ENCODE results near the gene DAB2IP.
"Not testable (repeated sequence)": the region's sequence is repeated elsewhere in the genome, so short reads cannot be mapped to it uniquely, and the experiment has no call there.

The DAB2IP gene

DNA sequence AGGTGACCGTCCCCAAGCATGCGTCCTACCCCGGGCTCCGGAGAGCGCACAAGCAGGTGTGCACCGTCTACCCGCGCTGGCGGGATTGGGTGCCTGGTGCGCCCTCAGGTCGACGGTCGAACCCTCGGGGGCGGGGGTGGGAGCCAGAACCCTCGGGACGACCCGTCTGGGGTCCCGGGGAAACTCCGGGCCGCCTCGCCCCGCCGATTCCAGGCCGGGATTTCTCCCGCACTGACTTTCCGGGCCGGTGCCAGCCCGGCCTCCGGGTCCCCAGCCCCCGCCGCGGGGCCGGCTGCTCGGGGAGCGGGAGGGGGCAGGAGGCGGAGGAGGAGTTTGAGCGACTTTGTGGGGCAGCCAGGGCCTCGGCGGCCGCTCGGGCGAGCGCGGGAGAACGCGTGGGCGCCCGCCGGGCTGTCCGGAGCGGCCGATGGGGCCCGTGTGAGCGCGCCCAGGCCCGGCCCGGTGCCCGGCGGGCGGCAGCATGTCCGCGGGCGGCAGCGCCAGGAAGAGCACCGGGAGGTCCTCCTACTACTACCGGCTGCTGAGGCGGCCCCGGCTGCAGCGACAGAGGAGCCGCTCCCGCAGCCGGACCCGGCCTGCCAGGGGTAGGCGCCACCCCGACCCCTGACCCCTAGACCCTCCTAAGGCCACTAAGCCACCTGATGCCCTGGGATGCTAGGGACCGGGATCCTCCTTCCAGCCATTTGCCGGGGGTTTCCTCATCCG, at the start of gene DAB2IP:
TSS of gene DAB2IP (plus strand) at position 340 of the 726 bp plus-strand sequence. CDS start at position 482, 142 bp downstream.
- no peaks in the 10 kb centered on the region for H3K36me3 Mint-ChIP-seq
- H3K9me3 Mint-ChIP-seq (ENCODE audit: low read depth), result no peaks in the 10 kb centered on the region
- no peak within 1 kb of the TSS for H3K27ac Mint-ChIP-seq
- peaks cover 25% of the 10 kb centered on the region for H3K27me3 Mint-ChIP-seq
- H3K4me3 Mint-ChIP-seq, result peak within 1 kb of the TSS; percentile 78
- H3K4me1 Mint-ChIP-seq (ENCODE audit: low read depth), result peaks cover 16% of the 10 kb centered on the region

DNA sequence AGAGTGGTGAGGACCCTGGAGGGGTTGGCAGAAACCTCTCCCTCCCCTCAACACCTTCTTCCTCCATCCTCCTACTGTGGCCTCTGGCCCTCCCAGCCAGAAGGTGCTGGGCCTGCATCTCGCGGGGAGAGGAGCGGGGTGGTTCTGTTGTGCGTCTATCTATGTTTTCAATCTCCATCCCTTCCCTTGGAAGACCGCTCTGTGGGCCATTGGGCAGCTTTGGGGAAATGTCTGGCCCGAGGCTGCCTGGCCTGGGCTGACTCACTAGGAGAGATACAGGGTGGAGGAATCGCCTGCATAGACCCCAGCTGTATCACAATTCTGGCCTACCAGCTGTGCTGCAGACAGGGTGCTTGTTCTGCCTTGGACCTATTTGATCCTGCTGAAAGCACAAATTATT, 48.4 kb upstream of the DAB2IP start:
- no peaks in the 10 kb centered on the region for H3K36me3 Mint-ChIP-seq
- no peak overlapping the region for H3K4me3 Mint-ChIP-seq
- peaks cover 32% of the 10 kb centered on the region for H3K27me3 Mint-ChIP-seq
- no peaks in the 10 kb centered on the region for H3K9me3 Mint-ChIP-seq (ENCODE audit: low read depth)
- H3K4me1 Mint-ChIP-seq (ENCODE audit: low read depth), result peaks cover 6% of the 10 kb centered on the region
- no peak overlapping the region for H3K27ac Mint-ChIP-seq

DNA sequence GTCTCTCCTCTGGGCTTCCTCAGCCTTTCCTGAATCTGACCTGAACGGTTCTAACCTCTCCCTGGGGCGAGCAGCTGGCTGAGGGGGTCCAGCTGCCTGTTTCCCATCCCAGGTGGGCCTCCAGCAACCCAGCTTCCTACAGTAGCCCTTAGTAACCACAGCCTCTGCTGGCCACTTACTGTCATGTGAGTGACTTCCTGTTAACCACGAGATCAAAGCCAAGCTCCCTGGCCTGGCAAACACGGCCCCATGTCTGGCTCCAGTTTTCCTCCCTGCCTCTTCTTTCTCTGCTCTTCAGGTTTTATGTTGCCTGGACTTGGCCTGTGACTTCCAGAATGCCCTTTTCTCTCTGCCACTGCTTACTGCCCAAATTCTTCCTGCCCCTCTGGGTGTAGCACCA, 47.2 kb upstream of the DAB2IP start:
- Mint-ChIP-seq H3K27ac (no peak overlapping the region), H3K4me3 (no peak overlapping the region), H3K36me3 (no peaks in the 10 kb centered on the region), H3K27me3 (peaks cover 34% of the 10 kb centered on the region), H3K9me3 (ENCODE audit: low read depth) (no peaks in the 10 kb centered on the region), H3K4me1 (ENCODE audit: low read depth) (peaks cover 3% of the 10 kb centered on the region)

DNA sequence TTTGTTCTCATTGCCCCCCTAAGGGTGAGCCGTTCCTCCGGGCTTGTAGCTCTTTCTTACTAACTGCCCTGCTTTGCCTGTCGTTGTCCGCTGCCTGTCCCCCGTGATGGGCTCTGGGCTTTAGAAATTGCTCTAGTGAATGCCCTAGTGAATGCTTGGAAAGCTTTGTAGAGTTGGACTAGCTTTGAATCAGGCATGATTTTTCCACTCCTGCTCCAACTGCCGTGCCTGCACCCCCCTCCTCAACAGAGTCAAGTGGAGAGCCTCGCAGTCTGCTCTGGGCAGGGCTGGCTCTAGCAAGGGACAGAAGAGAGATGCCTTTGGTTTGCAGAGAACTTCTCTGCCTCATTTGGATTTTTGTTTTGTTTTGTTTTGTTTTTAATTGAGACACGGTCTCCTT, 46.8 kb upstream of the DAB2IP start:
- Mint-ChIP-seq H3K27ac (no peak overlapping the region), H3K36me3 (no peaks in the 10 kb centered on the region), H3K4me3 (no peak overlapping the region), H3K9me3 (ENCODE audit: low read depth) (no peaks in the 10 kb centered on the region), H3K27me3 (peaks cover 36% of the 10 kb centered on the region), H3K4me1 (ENCODE audit: low read depth) (peaks cover 3% of the 10 kb centered on the region)

DNA sequence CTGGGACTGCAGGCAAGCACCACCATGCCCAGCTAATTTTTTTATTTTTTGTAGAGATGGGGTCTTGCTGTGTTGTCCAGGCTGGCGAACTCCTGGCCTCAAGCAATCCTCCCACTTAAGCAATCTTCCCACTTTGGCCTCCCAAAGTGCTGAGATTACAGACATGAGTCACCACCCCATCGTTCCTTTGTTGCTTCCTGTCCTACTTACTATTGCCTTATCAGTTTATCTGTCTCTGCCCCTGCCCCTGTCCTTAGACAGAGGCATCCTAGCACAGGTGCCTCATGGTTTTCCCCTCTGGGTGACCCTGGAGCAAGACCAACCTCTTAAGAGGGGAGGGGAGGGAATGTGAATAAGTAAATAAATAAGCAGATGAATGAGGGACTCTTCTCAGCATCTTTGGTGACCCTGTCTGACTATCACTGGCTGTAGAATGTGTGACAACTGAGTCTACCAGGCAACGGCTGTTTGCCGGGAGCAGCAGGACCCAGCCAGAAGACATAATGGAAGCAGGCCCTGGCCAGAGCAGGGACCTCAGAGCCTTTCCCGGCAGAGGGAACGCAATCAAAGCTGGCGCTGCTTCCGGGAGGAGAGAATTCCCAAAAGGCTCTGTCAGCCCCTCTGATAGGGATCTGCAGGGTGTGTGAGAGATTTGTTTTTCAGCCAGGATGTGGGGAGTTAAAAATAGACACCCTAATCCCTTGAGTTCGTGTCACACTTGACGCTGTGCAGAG, 43.8 kb upstream of the DAB2IP start:
- Mint-ChIP-seq H3K9me3 (ENCODE audit: low read depth) (no peaks in the 10 kb centered on the region), H3K27ac (no peak overlapping the region), H3K4me1 (ENCODE audit: low read depth) (peaks cover 5% of the 10 kb centered on the region), H3K36me3 (no peaks in the 10 kb centered on the region), H3K4me3 (no peak overlapping the region), H3K27me3 (peaks cover 27% of the 10 kb centered on the region)

DNA sequence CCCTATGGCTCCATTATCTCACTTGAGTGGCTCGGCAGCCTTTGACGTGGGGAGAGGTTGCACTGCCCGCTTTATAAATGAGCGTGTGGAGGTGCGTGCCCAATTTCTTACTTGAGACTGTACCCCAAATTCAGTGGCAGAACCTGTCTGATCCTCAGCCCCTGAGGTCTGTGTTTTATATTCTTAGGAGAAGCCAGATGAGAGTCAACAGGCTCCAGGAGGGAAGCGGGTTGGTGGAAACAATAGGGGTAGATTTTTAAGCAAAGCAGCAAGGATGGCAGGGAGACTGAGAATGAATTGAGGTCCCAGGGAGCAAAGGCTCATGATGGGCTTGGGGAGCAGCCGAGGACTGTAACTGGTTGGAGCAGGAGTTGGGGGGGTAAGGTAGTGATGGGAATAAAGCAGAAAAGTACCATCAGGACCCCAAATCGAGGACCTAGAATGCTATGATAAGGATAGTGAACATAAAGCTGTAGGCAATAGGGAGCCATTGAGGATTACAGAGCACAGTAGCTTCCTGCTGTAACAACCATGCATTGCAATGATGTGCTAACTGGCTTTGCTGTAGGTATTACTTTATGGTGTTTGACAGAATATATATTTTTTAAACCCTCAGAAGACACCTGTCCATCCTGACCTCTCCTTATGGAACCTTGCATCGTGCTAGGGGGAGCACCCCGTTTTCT, 43.1 kb upstream of the DAB2IP start:
- Mint-ChIP-seq H3K9me3 (ENCODE audit: low read depth) (no peaks in the 10 kb centered on the region), H3K4me3 (no peak overlapping the region), H3K4me1 (ENCODE audit: low read depth) (peaks cover 10% of the 10 kb centered on the region), H3K27ac (no peak overlapping the region), H3K36me3 (no peaks in the 10 kb centered on the region), H3K27me3 (peaks cover 27% of the 10 kb centered on the region)

DNA sequence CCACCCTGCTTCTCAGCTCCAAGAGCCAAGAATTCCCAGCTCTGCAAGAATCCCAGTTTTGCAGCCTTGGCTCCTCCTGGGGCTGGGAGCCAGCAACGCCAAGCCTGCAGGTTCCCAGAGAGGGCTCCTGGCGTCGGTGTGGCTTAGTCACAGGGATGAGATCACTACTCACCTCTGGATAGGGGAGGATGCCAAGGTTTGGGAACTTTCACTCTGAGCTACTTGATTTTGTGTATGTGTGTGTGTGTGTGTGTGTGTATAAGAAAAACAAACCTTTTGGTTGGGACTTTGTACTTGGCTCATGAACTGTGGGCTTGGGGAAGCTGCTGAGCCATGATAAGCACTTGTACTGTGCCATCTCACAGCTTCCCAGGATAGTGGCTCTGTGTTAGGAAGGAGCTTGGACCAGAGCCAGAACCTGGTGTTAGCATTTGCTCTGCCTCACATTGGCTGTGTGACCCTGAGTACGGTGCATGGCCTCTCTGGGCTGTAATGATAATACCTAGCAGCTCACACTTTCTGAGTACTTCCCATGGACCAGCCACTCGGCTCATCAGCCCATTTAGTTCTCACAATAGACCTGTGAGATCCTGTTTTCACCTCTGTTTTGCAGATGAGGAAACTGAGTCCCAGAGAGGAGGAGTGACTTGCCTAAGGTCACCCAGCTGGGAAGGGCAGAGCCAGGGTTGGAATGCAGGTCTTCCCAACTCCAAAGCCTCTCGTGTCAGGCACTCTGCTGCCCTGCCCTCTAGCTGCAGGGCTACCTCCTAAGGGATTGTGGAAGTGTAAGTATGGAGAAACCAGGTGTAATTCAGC, 41.4 kb upstream of the DAB2IP start:
- no peaks in the 10 kb centered on the region for H3K9me3 Mint-ChIP-seq (ENCODE audit: low read depth)
- H3K36me3 Mint-ChIP-seq, result no peaks in the 10 kb centered on the region

DNA sequence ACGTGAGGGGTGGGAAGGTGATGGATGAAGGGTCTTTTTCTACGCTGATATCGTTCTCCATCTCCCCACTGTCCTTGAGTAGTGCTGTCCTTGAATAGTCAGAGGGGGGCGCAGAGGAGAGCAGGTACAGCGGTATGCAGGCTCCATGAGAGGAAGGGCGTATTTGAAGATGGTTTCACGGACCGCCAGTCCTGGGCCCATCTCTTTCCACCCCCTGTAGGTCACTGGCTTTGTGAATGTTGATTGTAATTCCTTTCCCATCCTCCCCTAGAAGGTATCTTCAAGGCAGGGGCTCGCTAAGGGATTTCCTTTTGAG, 40.8 kb upstream of the DAB2IP start:
- no peak overlapping the region for H3K27ac Mint-ChIP-seq
- H3K4me3 Mint-ChIP-seq, result no peak overlapping the region
- H3K9me3 Mint-ChIP-seq (ENCODE audit: low read depth), result no peaks in the 10 kb centered on the region
- H3K27me3 Mint-ChIP-seq, result peaks cover 20% of the 10 kb centered on the region
- H3K36me3 Mint-ChIP-seq, result no peaks in the 10 kb centered on the region
- peaks cover 16% of the 10 kb centered on the region for H3K4me1 Mint-ChIP-seq (ENCODE audit: low read depth)

More for the DNA sequence above, 41.4 kb upstream of the DAB2IP start:
- no peak overlapping the region for H3K4me3 Mint-ChIP-seq
- peaks cover 18% of the 10 kb centered on the region for H3K27me3 Mint-ChIP-seq
- no peak overlapping the region for H3K27ac Mint-ChIP-seq
- H3K4me1 Mint-ChIP-seq (ENCODE audit: low read depth), result peaks cover 16% of the 10 kb centered on the region

DNA sequence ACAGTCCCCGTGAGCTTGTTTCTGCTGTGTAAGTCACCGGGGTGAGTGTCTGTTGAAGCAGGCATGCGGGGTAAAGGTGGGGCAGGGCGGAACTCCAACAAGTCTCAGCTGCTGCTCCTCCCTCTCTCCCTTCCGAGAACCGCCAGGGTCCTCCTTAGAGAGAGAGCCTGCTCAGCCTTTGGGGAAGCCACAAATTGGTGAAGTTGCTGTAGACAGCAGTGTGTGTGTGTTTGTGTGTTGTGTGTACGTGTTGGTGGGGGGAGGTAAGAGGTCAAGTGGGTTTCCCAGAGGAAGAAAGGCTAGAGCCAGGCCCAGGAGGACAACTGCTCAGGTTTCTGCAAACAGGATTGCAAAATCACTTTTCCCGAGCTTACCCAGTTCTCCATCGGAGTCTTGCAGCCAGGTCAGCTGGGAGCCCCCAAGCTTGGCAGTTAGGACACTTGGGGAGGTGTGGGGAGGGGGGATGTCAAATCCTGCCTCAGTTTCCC, 38.9 kb upstream of the DAB2IP start:
- Mint-ChIP-seq H3K36me3 (no peaks in the 10 kb centered on the region), H3K4me3 (no peak overlapping the region), H3K27me3 (peaks cover 19% of the 10 kb centered on the region), H3K4me1 (ENCODE audit: low read depth) (peaks cover 16% of the 10 kb centered on the region), H3K27ac (no peak overlapping the region), H3K9me3 (ENCODE audit: low read depth) (no peaks in the 10 kb centered on the region)

DNA sequence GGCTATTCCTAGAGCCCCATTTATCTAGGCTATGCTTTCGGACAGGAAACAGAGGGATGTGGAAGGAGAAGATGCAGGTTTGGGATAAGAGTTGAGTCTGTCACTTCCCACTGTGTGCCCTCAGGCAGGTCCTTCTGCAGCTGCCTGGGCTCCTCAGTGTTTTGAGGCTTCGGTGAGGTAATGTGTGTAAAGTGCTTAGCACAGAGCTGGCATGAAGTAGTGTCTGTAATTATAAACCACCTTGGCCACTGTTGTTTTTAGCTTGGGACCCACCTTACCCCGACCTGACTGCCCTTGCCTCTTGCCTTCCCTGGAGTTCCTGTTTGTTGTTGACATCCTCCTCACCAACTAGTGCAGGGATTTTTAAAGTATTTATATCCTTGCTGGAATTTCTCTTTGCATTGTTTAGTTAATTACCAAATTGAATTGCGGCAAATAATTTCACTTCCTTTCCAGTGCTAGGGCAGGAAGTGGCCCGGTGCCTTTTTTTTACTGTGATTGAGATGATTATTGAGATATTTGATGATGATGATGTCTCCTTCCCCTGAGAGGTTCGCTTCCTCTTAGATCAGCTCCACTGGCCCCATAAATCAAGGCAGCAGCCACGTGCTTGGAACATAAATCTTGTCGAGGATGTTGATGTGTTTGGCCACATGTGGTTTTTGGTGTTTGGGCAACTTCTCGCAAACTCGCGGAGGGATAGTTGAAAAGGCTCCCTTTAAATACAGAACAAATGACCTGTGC, 38.3 kb upstream of the DAB2IP start:
- Mint-ChIP-seq H3K4me3 (no peak overlapping the region), H3K36me3 (no peaks in the 10 kb centered on the region), H3K9me3 (ENCODE audit: low read depth) (no peaks in the 10 kb centered on the region), H3K4me1 (ENCODE audit: low read depth) (peaks cover 16% of the 10 kb centered on the region), H3K27ac (no peak overlapping the region), H3K27me3 (peaks cover 16% of the 10 kb centered on the region)

DNA sequence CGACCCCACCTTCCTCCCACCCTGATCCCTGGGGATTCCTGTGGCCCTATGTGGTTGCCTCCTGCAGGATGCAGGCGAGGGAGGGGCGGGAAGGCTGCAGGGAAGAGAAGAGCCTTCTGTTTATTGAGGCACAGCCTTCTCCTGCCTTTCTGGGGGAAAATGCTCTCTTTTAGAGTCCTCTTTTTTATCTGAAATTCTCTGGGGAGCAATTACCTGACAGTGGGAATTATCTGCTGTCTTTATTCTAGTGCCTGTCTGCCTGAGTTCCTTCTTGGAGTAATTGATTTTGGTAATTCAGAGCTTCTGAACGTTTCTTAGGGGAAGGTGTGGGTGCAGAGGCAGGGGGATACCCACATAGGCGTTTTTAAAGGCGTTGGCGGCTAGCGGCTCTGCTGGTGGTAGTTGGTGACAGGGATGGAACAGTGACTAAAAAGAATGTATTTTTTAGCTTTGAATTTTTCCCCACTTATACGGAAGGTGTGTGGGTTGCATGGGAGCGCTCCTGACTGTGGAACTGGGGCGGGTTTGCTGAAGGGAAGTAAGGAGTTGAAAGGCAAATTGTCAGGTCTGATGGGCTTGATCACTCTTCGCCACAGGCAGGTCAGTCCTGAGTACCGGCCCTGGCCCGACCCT, 35.2 kb upstream of the DAB2IP start:
- no peak overlapping the region for H3K4me3 Mint-ChIP-seq
- H3K36me3 Mint-ChIP-seq, result no peaks in the 10 kb centered on the region
- H3K27me3 Mint-ChIP-seq, result peaks cover 6% of the 10 kb centered on the region
- no peak overlapping the region for H3K27ac Mint-ChIP-seq
- peaks cover 16% of the 10 kb centered on the region for H3K4me1 Mint-ChIP-seq (ENCODE audit: low read depth)
- H3K9me3 Mint-ChIP-seq (ENCODE audit: low read depth), result no peaks in the 10 kb centered on the region

DNA sequence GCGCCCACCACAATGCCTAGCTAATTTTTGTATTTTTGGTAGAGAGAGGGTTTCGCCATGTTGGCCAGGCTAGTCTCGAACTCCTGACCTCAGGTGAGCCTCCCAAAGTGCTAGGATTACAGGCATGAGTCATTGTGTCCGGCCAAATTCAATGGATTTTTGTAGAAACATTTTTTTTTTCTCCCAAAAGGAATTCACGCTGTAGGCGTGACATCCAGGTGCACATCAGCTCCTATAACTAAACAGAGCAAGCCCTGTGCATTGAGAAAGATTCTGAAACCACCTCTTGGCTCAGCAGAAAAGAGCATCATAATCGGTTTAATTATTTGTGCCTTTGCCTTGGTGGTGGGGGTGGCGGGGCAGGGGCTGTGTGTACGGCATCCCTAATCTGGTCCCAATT, 32.9 kb upstream of the DAB2IP start:
- Mint-ChIP-seq H3K4me1 (ENCODE audit: low read depth) (peaks cover 5% of the 10 kb centered on the region), H3K9me3 (ENCODE audit: low read depth) (no peaks in the 10 kb centered on the region), H3K27me3 (peaks cover 2% of the 10 kb centered on the region), H3K4me3 (no peak overlapping the region), H3K27ac (no peak overlapping the region), H3K36me3 (no peaks in the 10 kb centered on the region)

DNA sequence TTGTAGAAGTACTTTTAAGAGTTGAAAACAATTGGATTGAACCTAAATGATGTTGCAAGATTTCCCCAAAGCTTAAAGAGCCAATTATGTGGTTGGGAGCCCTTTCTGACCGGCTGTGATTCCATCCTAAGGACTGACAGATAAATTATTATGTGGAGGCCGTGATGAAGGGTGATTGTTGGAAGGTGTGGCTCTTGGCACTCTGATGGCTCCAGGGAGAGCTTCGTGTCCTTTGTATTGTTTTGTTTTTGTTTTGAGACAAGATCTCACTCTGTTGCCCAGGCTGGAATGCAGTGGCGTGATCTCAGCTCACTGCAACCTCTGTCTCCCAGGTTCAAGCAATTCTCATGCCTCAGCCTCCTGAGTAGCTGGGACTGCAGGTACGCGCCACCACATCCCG, 32.5 kb upstream of the DAB2IP start:
- H3K4me3 Mint-ChIP-seq; H3K9me3 Mint-ChIP-seq (ENCODE audit: low read depth): not testable (repeated sequence)

More for the DNA sequence above, 32.5 kb upstream of the DAB2IP start:
- H3K4me1 Mint-ChIP-seq (ENCODE audit: low read depth); H3K27ac Mint-ChIP-seq; H3K36me3 Mint-ChIP-seq; H3K27me3 Mint-ChIP-seq: not testable (repeated sequence)
